Activated naive CD8-positive, alpha-beta T cell treated with anti-CD3 and anti-CD28 coated beads for 36 hours (primary cell): Measurements from ENCODE around the gene PLEKHA8. TPM values are rescaled to one million over a fixed set of nuclear protein-coding genes. Genes with fewer than 3 reads are reported as not detected.
A peak's percentile ranks its signal among the peaks of the same experiment; 100 is the strongest.
"Not testable (repeated sequence)": the region's sequence is repeated elsewhere in the genome, so short reads cannot be mapped to it uniquely, and the experiment has no call there.

Experiments used
- DNase-seq: peaks from one replicate; pipeline ENCODE4 v3.0.0; 2021
- H3K27ac Mint-ChIP-seq: one replicate; pipeline ENCODE4 v1.8.0; 2022; ENCODE audit warnings: mild to moderate bottlenecking, moderate library complexity, mixed read lengths
- H3K27me3 Mint-ChIP-seq: one replicate; pipeline ENCODE4 v1.8.0; 2022; ENCODE audit warnings: mild to moderate bottlenecking, mixed read lengths
- H3K36me3 Mint-ChIP-seq: one replicate; pipeline ENCODE4 v1.8.0; 2021; ENCODE audit warnings: mild to moderate bottlenecking, mixed read lengths
- H3K4me1 Mint-ChIP-seq: one replicate; pipeline ENCODE4 v1.8.0; 2021; ENCODE audit warnings: mixed read lengths
- H3K4me3 Mint-ChIP-seq: one replicate; pipeline ENCODE4 v1.8.0; 2022; ENCODE audit warnings: mild to moderate bottlenecking, moderate library complexity, mixed read lengths
- H3K9me3 Mint-ChIP-seq: one replicate; pipeline ENCODE4 v1.8.0; 2022; ENCODE audit warnings: mixed read lengths
- total RNA-seq, 2 experiments: library from RNA; stranded (reverse); gene quantifications; one replicate each; pipeline ENCODE4 v1.2.3, GENCODE V29; 2021

Gene PLEKHA8
- total RNA-seq, 2 experiments from 2014 or later: 11.7 to 13.2 TPM

GRCh38 chr7:30032310-30033125 lies 4.3 kb downstream of the PLEKHA8 start:
- peaks cover 4% of the 10 kb centered on the region for H3K4me1 Mint-ChIP-seq
- no peaks in the 10 kb centered on the region for H3K9me3 Mint-ChIP-seq
- no peaks in the 10 kb centered on the region for H3K27me3 Mint-ChIP-seq
- H3K36me3 Mint-ChIP-seq: no peaks in the 10 kb centered on the region
- H3K4me3 Mint-ChIP-seq: no peak overlapping the region
- DNase-seq: no peak
- H3K27ac Mint-ChIP-seq: no peak overlapping the region

- Mint-ChIP-seq H3K4me1 (peaks cover under 1% of the 10 kb centered on the region), H3K27ac (no peak overlapping the region), H3K36me3 (no peaks in the 10 kb centered on the region), H3K27me3 (no peaks in the 10 kb centered on the region), H3K9me3 (no peaks in the 10 kb centered on the region), H3K4me3 (no peak overlapping the region)
- no peak for DNase-seq
These were observed 6.3 kb downstream of the PLEKHA8 start for GRCh38 chr7:30034501-30034900.

DNA sequence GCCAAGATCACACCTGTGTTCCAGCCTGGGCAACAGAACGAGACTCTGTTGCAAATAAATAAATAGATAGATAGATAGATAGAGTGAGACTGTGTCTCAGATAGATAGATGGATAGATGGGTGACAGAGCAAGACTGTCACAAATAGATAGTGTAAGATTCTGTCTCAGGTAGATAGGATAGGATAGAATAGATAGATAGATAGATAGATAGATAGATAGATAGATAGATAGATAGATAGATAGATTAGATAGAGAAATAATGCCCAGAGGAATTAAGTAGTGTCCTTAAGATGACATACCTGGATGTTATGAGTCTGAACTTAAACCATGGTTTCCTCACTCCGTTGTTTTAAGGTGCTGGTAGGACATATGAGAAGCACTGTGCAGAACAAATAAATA lies 8.0 kb downstream of the PLEKHA8 start:
- H3K27ac Mint-ChIP-seq: no peak overlapping the region
- no peaks in the 10 kb centered on the region for H3K9me3 Mint-ChIP-seq
- no peak for DNase-seq
- no peaks in the 10 kb centered on the region for H3K36me3 Mint-ChIP-seq
- H3K4me3 Mint-ChIP-seq: no peak overlapping the region
- no peaks in the 10 kb centered on the region for H3K27me3 Mint-ChIP-seq
- peaks cover 7% of the 10 kb centered on the region for H3K4me1 Mint-ChIP-seq

DNA sequence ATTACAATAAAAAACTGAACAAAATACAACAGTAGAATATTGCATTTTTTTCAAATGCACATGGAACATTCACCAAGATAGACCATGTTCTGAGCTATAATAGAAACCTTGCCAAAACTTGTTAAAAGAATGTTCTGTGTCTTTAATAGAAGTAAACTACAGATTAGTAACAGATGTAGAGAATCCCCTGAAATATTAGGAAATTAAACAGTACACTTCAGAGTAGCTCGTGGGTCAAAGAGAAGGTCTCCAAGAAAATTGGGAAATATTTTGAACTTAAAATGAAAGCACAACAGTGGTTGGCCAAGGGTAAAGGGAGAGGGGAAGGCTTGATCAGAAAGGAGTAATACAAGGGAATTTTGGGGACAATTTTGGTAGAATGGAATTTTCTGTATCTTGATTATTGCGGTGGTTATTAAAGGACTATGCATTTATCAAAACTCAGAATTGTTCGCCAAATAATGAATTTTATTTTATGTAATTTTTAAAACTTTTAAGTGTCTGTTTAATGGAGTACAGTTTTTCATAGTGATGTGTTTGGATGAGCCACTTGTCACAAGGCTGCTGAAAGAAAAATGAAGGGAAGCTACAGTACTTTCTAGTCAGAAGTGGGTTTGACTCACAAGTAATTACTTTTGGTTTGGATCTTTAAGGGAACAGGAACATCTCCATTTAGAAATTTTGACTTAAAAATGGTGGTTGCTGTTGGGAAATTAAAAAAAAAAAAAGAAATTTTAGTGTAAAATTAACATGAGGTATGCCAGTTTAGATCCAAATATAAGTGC lies 10.2 kb downstream of the PLEKHA8 start:
- Mint-ChIP-seq H3K36me3 (no peaks in the 10 kb centered on the region), H3K27ac (no peak overlapping the region), H3K9me3 (no peaks in the 10 kb centered on the region), H3K27me3 (no peaks in the 10 kb centered on the region), H3K4me1 (peaks cover 7% of the 10 kb centered on the region), H3K4me3 (no peak overlapping the region)
- no peak for DNase-seq

GRCh38 chr7:30040938-30041337 lies 12.7 kb downstream of the PLEKHA8 start:
- DNase-seq: no peak
- no peak overlapping the region for H3K27ac Mint-ChIP-seq
- no peaks in the 10 kb centered on the region for H3K27me3 Mint-ChIP-seq
- no peak overlapping the region for H3K4me3 Mint-ChIP-seq
- no peaks in the 10 kb centered on the region for H3K9me3 Mint-ChIP-seq
- peaks cover 2% of the 10 kb centered on the region for H3K36me3 Mint-ChIP-seq
- H3K4me1 Mint-ChIP-seq: peaks cover 7% of the 10 kb centered on the region

- Mint-ChIP-seq H3K27ac (no peak overlapping the region), H3K27me3 (no peaks in the 10 kb centered on the region), H3K36me3 (peaks cover 2% of the 10 kb centered on the region), H3K4me1 (peaks cover 7% of the 10 kb centered on the region), H3K4me3 (no peak overlapping the region), H3K9me3 (no peaks in the 10 kb centered on the region)
- DNase-seq: no peak
These were observed 13.5 kb downstream of the PLEKHA8 start for GRCh38 chr7:30041526-30042269.

- no peaks in the 10 kb centered on the region for H3K27me3 Mint-ChIP-seq
- peaks cover 4% of the 10 kb centered on the region for H3K36me3 Mint-ChIP-seq
- H3K4me3 Mint-ChIP-seq: no peak overlapping the region
- no peak overlapping the region for H3K27ac Mint-ChIP-seq
- H3K9me3 Mint-ChIP-seq: no peaks in the 10 kb centered on the region
- DNase-seq: no peak
- H3K4me1 Mint-ChIP-seq: no peaks in the 10 kb centered on the region
These were observed 18.0 kb downstream of the PLEKHA8 start for GRCh38 chr7:30046127-30046770.

DNA sequence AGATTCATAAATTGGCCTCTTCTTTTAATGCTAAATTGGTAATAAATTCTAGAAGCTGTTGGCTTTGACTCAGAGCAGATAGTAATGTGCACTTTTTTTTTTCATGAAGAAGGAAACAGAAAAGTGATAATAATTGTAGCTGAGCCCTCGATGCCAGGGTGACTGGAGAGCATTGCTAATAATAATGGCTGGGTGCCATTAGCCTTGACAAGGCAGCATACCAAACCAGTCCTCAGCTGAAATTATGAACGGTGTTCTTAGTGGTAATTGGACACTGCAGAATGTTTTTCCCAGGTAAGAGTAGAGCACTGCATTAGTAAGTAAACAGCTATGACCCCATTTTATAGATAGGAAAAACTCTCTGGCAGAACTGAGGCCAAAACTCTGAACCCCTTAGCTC lies 18.9 kb downstream of the PLEKHA8 start:
- peaks cover 4% of the 10 kb centered on the region for H3K36me3 Mint-ChIP-seq
- H3K4me3 Mint-ChIP-seq: no peak overlapping the region
- H3K9me3 Mint-ChIP-seq: no peaks in the 10 kb centered on the region
- H3K27me3 Mint-ChIP-seq: no peaks in the 10 kb centered on the region
- no peak for DNase-seq
- no peak overlapping the region for H3K27ac Mint-ChIP-seq
- H3K4me1 Mint-ChIP-seq: no peaks in the 10 kb centered on the region

DNA sequence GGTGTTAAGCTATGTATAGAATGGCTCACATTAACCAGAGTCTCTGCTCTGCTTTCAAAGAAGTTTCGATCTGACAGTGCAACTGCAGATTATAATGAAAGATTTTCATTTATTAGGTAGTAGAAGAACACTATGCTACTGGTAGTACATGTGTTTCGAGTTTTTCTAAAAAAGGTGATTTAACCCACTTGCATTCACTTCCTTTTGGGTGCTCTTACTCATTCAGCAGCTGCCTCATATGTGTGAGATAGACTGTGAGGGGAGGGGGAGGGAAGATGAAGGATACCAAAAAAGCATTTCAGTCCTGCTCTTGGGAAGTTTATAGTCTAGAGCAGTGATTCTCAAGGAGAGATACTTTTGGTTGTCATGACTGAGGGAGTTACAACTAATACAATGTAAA lies 20.4 kb downstream of the PLEKHA8 start:
- no peak for DNase-seq
- no peaks in the 10 kb centered on the region for H3K27me3 Mint-ChIP-seq
- no peaks in the 10 kb centered on the region for H3K4me1 Mint-ChIP-seq
- no peaks in the 10 kb centered on the region for H3K9me3 Mint-ChIP-seq
- no peak overlapping the region for H3K4me3 Mint-ChIP-seq
- no peak overlapping the region for H3K27ac Mint-ChIP-seq
- H3K36me3 Mint-ChIP-seq: peaks cover 4% of the 10 kb centered on the region

DNA sequence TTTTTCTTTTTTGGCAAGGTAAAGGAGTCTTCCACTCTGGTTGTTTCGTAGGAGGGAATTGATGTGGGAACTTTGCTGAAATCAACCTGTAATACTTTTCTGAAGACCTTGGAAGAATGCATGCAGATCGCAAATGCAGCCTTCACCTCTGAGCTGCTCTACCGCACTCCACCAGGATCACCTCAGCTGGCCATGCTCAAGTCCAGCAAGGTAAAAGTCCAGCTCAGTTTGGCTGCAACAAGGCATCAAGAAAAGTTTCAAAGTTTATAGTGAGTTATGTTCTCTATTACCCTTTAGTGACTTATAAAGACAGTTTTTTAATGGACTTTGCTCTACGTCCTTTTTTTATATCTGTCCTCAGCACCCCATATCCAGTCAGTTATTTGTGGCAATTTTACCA lies 21.0 kb downstream of the PLEKHA8 start:
- Mint-ChIP-seq H3K4me1 (no peaks in the 10 kb centered on the region), H3K9me3 (no peaks in the 10 kb centered on the region), H3K27me3 (no peaks in the 10 kb centered on the region), H3K27ac (no peak overlapping the region), H3K4me3 (no peak overlapping the region), H3K36me3 (peaks cover 4% of the 10 kb centered on the region)
- DNase-seq: no peak

GRCh38 chr7:30053068-30053467 lies 24.9 kb downstream of the PLEKHA8 start:
- no peak overlapping the region for H3K4me3 Mint-ChIP-seq
- H3K27ac Mint-ChIP-seq: no peak overlapping the region
- no peak for DNase-seq
- no peaks in the 10 kb centered on the region for H3K27me3 Mint-ChIP-seq
- no peaks in the 10 kb centered on the region for H3K4me1 Mint-ChIP-seq
- H3K9me3 Mint-ChIP-seq: peaks cover under 1% of the 10 kb centered on the region
- peaks cover 3% of the 10 kb centered on the region for H3K36me3 Mint-ChIP-seq

DNA sequence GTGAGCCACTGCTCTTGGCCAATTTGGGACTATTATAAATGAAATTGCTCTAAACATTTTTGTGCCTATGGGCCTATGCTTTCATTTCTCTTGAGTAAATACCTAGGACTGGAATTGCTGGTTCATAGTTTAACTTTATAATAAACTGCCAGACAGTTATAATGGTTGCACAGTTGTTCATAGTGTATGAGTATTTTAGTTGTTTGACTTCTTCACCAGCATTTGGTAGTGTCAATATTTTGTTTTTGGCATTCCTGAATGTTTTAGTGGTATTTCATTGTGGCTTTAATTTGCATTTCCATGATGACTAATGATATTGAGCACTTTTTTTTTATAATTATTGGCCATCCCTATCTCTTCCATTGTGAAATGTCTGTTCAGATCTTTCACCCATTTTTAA lies 29.5 kb downstream of the PLEKHA8 start:
- H3K4me3 Mint-ChIP-seq: no peak overlapping the region
- peaks cover 4% of the 10 kb centered on the region for H3K4me1 Mint-ChIP-seq

GRCh38 chr7:30061786-30062185 lies 33.6 kb downstream of the PLEKHA8 start:
- not testable (repeated sequence) for H3K4me3 Mint-ChIP-seq, H3K9me3 Mint-ChIP-seq, H3K4me1 Mint-ChIP-seq, H3K36me3 Mint-ChIP-seq, H3K27me3 Mint-ChIP-seq, H3K27ac Mint-ChIP-seq
- DNase-seq: peak; percentile 27

More for the DNA sequence above, 29.5 kb downstream of the PLEKHA8 start:
- Mint-ChIP-seq H3K27ac (no peak overlapping the region), H3K36me3 (peaks cover 6% of the 10 kb centered on the region), H3K27me3 (no peaks in the 10 kb centered on the region), H3K9me3 (peaks cover 2% of the 10 kb centered on the region)
- DNase-seq: no peak

- H3K4me3 Mint-ChIP-seq: no peak overlapping the region
- no peak overlapping the region for H3K27ac Mint-ChIP-seq
- H3K27me3 Mint-ChIP-seq: no peaks in the 10 kb centered on the region
- H3K9me3 Mint-ChIP-seq: peaks cover 2% of the 10 kb centered on the region
- DNase-seq: no peak
- H3K36me3 Mint-ChIP-seq: peaks cover 3% of the 10 kb centered on the region
- peaks cover 4% of the 10 kb centered on the region for H3K4me1 Mint-ChIP-seq
These were observed 34.4 kb downstream of the PLEKHA8 start for GRCh38 chr7:30062587-30062986.

- Mint-ChIP-seq H3K4me1 (peaks cover 4% of the 10 kb centered on the region), H3K27ac (no peak overlapping the region), H3K4me3 (no peak overlapping the region), H3K9me3 (no peaks in the 10 kb centered on the region), H3K36me3 (peaks cover 3% of the 10 kb centered on the region), H3K27me3 (no peaks in the 10 kb centered on the region)
- DNase-seq: no peak
These were observed 37.5 kb downstream of the PLEKHA8 start for GRCh38 chr7:30065746-30066145.
